ENCODE data around the gene MUSTN1.

The MUSTN1 gene

GRCh38 chr3:52836471-52836845 is 1.6 kb upstream of the MUSTN1 start:
- TF ChIP-seq SIN3A (IDR thresholded peaks at IDR 0.05; ENCODE audit: borderline replicate concordance, insufficient read depth, low read length): no peak
- TF ChIP-seq FOXP2 (optimal IDR thresholded peaks at IDR 0.05; ENCODE audit: borderline replicate concordance, extremely low read depth, extremely low read length, insufficient read depth): no peak
- TF ChIP-seq TAF1 (IDR thresholded peaks at IDR 0.05; ENCODE audit: borderline replicate concordance, insufficient read depth, low read length): no peak
- no peak for TF ChIP-seq POLR2AphosphoS5 (IDR thresholded peaks at IDR 0.05; ENCODE audit: low read depth, low read length)
- no peak for TF ChIP-seq REST (IDR thresholded peaks at IDR 0.05; ENCODE audit: insufficient read depth in 1 of 2, low read depth in 2 of 2, low read length in 2 of 2)

- TF ChIP-seq REST (IDR thresholded peaks at IDR 0.05; ENCODE audit: insufficient read depth in 1 of 2, low read depth in 2 of 2, low read length in 2 of 2) (no peak), TAF1 (IDR thresholded peaks at IDR 0.05; ENCODE audit: borderline replicate concordance, insufficient read depth, low read length) (no peak), SIN3A (IDR thresholded peaks at IDR 0.05; ENCODE audit: borderline replicate concordance, insufficient read depth, low read length) (no peak)
Measured at GRCh38 chr3:52835766-52836470, 1.1 kb upstream of the MUSTN1 start.

- no peak for TF ChIP-seq POLR2AphosphoS5 (IDR thresholded peaks at IDR 0.05; ENCODE audit: low read depth, low read length)
- no peak for TF ChIP-seq FOXP2 (optimal IDR thresholded peaks at IDR 0.05; ENCODE audit: borderline replicate concordance, extremely low read depth, extremely low read length, insufficient read depth)
- no peak for TF ChIP-seq TAF1 (IDR thresholded peaks at IDR 0.05; ENCODE audit: borderline replicate concordance, insufficient read depth, low read length)
- TF ChIP-seq REST (IDR thresholded peaks at IDR 0.05; ENCODE audit: insufficient read depth in 1 of 2, low read depth in 2 of 2, low read length in 2 of 2): no peak
- no peak for TF ChIP-seq SIN3A (IDR thresholded peaks at IDR 0.05; ENCODE audit: borderline replicate concordance, insufficient read depth, low read length)
Measured at GRCh38 chr3:52833202-52833601, 1.6 kb downstream of the MUSTN1 start.

GRCh38 chr3:52831500-52832301 is 3.1 kb downstream of the MUSTN1 start:
- TF ChIP-seq FOXP2 (optimal IDR thresholded peaks at IDR 0.05; ENCODE audit: borderline replicate concordance, extremely low read depth, extremely low read length, insufficient read depth): no peak
- no peak for TF ChIP-seq REST (IDR thresholded peaks at IDR 0.05; ENCODE audit: insufficient read depth in 1 of 2, low read depth in 2 of 2, low read length in 2 of 2)
- no peak for TF ChIP-seq SIN3A (IDR thresholded peaks at IDR 0.05; ENCODE audit: borderline replicate concordance, insufficient read depth, low read length)
- TF ChIP-seq POLR2AphosphoS5 (IDR thresholded peaks at IDR 0.05; ENCODE audit: low read depth, low read length): no peak
- no peak for TF ChIP-seq TAF1 (IDR thresholded peaks at IDR 0.05; ENCODE audit: borderline replicate concordance, insufficient read depth, low read length)

Measured in PFSK-1 (cell line).